ENCODE results near the gene EPN3.

The EPN3 gene

GRCh38 chr17:50513495-50513894 is 19.0 kb upstream of the EPN3 start:
- DNase-seq, result no peak

GRCh38 chr17:50514388-50514787 is 18.1 kb upstream of the EPN3 start:
- no peak for DNase-seq

DNA sequence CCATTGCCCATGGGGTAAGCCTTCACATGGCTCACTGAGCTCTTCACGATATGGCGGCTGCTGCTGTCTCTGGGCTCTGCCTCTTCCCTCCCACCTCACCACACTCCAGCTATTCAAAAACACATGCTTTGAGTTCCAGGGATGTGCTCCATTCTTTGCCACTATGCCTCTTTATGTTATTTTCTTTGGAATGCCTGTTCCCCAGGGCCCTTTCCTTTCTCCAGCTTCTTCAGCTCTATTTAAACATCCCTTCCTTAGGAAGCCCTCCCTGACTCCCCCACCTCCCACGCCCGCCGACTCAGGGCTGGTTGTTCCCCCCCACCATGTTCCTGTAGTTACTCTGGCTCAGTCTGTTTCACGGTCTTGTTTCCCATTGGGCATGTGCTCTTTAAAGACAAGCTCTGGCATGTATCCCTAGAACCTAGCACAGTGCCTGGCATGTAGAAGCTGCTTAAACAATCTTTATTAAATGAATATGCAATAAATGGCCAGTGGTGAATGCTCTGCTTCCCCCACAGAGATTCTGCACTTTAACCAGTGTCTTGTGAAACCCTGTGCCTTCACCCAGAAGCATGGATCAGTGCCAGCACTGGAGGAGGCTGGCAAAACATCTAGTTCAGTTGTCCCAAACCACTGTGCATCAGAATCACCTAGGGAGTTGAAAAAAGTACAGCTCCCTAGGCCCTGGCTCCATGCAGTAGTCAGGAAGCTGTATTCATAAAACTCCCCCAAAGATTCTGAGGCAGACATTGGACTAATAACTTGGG is 17.4 kb upstream of the EPN3 start:
- DNase-seq, result peak; percentile 29

- DNase-seq, result no peak
These were observed 15.5 kb upstream of the EPN3 start for GRCh38 chr17:50517011-50517410.

- no peak for DNase-seq
These were observed 14.8 kb upstream of the EPN3 start for GRCh38 chr17:50517504-50518383.

- DNase-seq, result no peak
These were observed 14.0 kb upstream of the EPN3 start for GRCh38 chr17:50518384-50519023.

GRCh38 chr17:50519141-50519834 is 13.2 kb upstream of the EPN3 start:
- no peak for DNase-seq

DNA sequence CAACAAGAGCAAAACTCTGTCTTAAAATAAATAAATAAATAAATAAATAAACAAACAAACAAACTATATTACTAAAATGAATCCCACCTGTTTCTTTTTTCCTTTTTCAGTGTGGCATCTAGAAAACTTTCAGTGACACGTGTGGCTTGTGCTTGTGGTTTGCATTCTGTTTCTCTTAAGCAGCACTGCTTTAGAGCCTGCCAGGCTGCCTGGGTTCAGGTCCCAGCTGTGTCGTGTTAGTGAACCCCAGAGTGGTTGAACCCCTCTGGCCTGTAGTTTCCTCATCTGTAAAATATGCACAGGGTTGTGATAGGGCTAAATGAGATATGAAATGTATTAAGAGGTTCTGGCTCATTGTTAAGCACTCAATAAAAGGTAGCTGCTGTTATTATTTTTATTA is 12.1 kb upstream of the EPN3 start:
- DNase-seq, result no peak

DNA sequence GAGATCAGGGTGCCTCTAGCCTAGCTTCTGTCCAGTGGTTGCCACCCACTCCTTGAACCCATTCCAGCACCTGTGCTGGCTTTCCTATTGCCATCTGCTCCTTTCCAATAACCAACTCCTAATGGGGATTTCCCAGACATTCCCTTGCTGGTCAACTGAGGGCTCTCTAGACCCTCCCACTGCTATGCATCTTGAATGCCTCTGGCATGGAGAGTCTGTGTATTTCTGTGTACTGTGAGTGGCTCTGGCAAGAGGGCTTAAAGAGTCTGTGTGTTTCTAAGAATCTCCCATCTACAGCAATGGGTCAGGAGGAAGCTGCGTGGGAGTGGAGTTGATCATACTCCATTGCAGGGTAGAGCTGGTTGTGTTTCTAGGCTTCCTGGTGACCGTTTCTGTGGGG is 11.0 kb upstream of the EPN3 start:
- DNase-seq, result no peak

GRCh38 chr17:50522766-50523165 is 9.8 kb upstream of the EPN3 start:
- DNase-seq, result no peak

DNA sequence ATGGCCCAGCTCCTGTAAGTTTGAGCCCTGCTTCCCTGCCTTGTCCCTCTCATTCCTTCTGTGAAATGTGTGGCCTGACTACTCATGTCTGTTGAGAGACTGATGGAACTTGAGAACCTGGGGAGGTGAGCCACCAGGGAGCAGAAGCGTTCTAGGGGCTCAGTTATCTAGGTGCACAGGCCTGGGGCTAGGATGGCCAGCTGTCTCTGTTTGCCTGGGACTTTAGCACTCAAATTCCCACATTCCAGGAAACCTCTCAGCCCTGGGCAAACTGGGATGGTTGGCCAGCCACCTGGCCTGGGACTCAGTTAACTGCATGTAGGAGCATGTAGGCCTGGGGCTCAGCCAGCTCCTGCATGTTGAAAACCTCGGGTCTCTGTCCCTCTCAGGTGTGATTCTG is 9.3 kb upstream of the EPN3 start:
- DNase-seq, result no peak

DNA sequence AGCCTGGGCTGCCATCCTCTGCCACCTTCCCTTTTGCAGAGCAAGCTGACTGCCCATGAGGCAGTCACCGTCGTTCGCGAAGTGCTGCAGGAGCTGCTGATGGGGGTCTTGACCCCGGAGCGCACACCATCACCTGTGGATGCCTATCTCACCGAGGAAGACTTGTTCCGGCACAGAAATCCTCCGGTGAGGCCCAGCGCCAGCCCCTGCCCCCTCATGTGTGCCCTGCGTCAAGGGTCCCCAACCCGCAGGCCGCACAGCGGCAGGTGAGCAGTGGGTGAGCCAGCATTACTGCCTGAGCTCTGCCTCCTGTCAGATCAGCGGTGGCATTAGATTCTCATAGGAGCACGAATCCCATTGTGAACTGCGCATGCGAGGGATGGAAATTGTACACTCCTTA is 7.7 kb upstream of the EPN3 start:
- no peak for DNase-seq

- peak; percentile 8 for DNase-seq
These were observed 5.3 kb upstream of the EPN3 start for GRCh38 chr17:50527155-50527762.

- DNase-seq, result no peak
These were observed 4.5 kb upstream of the EPN3 start for GRCh38 chr17:50527949-50528474.

DNA sequence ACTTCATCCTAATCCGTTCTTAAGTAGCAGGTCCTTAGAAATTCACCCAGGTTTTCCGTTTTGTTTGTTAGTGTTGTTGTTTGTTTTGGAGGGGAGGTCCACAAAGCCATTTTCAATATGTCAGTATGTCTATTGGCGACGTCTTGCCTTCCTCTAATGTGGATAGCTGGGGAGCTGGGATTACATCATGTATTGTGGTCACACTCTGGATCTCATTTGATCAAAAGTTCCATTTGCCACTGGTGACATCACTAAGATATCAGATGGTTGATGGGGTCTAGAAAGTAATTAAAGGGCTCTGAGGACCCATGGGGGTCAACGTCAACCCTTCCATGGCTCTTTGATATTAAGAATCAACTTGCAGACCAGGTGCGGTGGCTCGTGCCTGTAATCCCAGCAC is 2.7 kb upstream of the EPN3 start:
- no peak for DNase-seq

DNA sequence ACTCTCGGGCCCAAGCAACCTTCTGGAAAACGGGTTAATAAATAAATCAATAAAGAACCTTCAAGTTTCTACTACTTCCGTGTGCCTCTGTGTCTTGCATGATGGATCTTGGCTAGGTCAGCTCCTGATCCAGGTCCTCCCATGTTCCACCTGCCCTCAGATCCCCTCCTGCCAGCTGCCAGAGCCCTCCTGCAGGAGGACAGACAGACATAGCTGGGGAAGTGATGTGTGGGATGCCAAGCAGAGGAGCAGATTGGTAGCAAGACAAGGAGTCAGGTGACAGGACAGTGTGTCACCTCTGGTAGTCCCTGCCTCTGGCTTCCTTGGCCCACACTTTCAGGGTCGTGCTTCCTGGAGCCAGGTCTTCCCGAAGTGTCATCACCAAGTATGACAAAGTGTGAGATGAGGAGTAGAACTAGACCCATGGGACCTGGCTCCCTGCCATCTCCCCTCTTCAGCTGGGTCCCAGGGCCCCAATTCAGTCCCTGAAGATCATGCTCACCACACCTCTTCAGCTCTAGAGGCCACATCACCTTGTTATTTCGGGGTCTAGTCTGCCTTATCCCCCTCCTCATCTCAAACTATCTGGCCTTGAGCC is 1.0 kb upstream of the EPN3 start:
- no peak for DNase-seq

DNA sequence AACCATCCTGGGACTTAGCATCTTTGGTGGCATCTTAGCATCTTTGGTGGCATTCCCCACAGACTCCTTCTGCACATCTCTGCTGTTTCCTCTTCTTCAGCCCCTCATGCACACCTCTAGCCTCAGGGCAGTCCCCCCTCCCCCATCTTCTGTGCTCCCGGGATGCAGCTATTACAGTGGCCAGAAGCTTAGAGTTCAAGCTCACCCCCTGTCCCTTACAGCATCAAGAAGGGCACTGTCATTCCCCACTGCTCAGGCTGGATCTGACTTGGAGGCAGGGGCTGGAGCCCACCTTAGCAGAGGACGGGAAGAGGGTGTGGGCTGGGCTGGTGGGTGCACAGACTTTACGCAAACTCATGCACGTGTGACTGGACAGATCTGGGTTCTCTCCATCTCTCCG is 650 bp downstream of the EPN3 start:
- no peak for DNase-seq

GRCh38 chr17:50533720-50534148 is 1.2 kb downstream of the EPN3 start:
- no peak for DNase-seq

- DNase-seq, result no peak
These were observed 1.9 kb downstream of the EPN3 start for GRCh38 chr17:50534222-50534978.

- DNase-seq, result no peak
These were observed 2.4 kb downstream of the EPN3 start for GRCh38 chr17:50534979-50535326.

DNA sequence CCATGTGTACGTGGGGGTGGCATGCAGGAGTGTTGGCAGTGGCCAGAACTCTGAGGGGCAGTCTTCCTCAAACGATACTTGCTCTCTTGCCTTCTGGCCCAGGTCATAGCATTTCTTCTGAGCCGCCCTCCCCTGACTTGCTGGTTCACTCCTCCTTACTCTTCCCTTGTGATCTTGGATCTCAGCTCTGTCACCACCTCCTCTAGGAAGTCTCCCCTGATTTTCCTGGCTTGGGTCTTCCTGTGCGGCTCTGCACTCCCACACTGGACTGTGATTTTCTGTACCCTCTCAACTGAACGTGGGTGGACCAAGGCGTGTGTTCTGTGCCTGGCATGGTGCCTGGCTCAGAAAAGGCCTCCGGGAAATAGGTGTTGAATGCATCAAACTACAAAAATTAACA is 2.9 kb downstream of the EPN3 start:
- DNase-seq, result no peak

Data from MV-4-11 (cell line).